ENCODE results near the gene CIT.

CIT gene

GRCh38 chr12:119683816-119684215 lies 193.3 kb downstream of the CIT start:
- no peak for TF ChIP-seq JUND (IDR thresholded peaks at IDR 0.05; ENCODE audit: low read depth)
- in situ Hi-C loops (cut with HindIII; ENCODE audit: low pct_unique_long_range_greater_than_20kb, low sequenced_read_pairs): no loop called here
- no peak for DNase-seq (ENCODE audit: low read depth in 1 of 2, low spot score in 1 of 2)

GRCh38 chr12:119683413-119683812 lies 193.7 kb downstream of the CIT start:
- no peak for TF ChIP-seq JUND (IDR thresholded peaks at IDR 0.05; ENCODE audit: low read depth)
- DNase-seq (ENCODE audit: low read depth in 1 of 2, low spot score in 1 of 2): no peak
- in situ Hi-C loops (cut with HindIII; ENCODE audit: low pct_unique_long_range_greater_than_20kb, low sequenced_read_pairs): no loop called here

- in situ Hi-C loops (cut with HindIII; ENCODE audit: low pct_unique_long_range_greater_than_20kb, low sequenced_read_pairs): no loop called here
- DNase-seq (ENCODE audit: low read depth in 1 of 2, low spot score in 1 of 2): no peak
- TF ChIP-seq JUND (IDR thresholded peaks at IDR 0.05; ENCODE audit: low read depth): no peak
Measured at GRCh38 chr12:119682639-119683252, 194.4 kb downstream of the CIT start.

- no peak for DNase-seq (ENCODE audit: low read depth in 1 of 2, low spot score in 1 of 2)
- in situ Hi-C loops (cut with HindIII; ENCODE audit: low pct_unique_long_range_greater_than_20kb, low sequenced_read_pairs): no loop called here
- no peak for TF ChIP-seq JUND (IDR thresholded peaks at IDR 0.05; ENCODE audit: low read depth)
Measured at GRCh38 chr12:119681728-119682638, 195.1 kb downstream of the CIT start.

- DNase-seq (ENCODE audit: low read depth in 1 of 2, low spot score in 1 of 2): no peak
- in situ Hi-C loops (cut with HindIII; ENCODE audit: low pct_unique_long_range_greater_than_20kb, low sequenced_read_pairs): no loop called here
- no peak for TF ChIP-seq JUND (IDR thresholded peaks at IDR 0.05; ENCODE audit: low read depth)
Measured at GRCh38 chr12:119681111-119681510, 196.0 kb downstream of the CIT start.

- no peak for DNase-seq (ENCODE audit: low read depth in 1 of 2, low spot score in 1 of 2)
- TF ChIP-seq JUND (IDR thresholded peaks at IDR 0.05; ENCODE audit: low read depth): no peak
- in situ Hi-C loops (cut with HindIII; ENCODE audit: low pct_unique_long_range_greater_than_20kb, low sequenced_read_pairs): no loop called here
Measured at GRCh38 chr12:119679490-119679889, 197.6 kb downstream of the CIT start.

- TF ChIP-seq JUND (IDR thresholded peaks at IDR 0.05; ENCODE audit: low read depth): no peak
- in situ Hi-C loops (cut with HindIII; ENCODE audit: low pct_unique_long_range_greater_than_20kb, low sequenced_read_pairs): no loop called here
- DNase-seq (ENCODE audit: low read depth in 1 of 2, low spot score in 1 of 2): no peak
Measured at GRCh38 chr12:119679081-119679480, 198.0 kb downstream of the CIT start.

- TF ChIP-seq JUND (IDR thresholded peaks at IDR 0.05; ENCODE audit: low read depth): no peak
- in situ Hi-C loops (cut with HindIII; ENCODE audit: low pct_unique_long_range_greater_than_20kb, low sequenced_read_pairs): no loop called here
Measured at GRCh38 chr12:119678459-119678858, 198.7 kb downstream of the CIT start.

GRCh38 chr12:119676573-119676972 lies 200.5 kb downstream of the CIT start:
- TF ChIP-seq JUND (IDR thresholded peaks at IDR 0.05; ENCODE audit: low read depth): no peak
- in situ Hi-C loops (cut with HindIII; ENCODE audit: low pct_unique_long_range_greater_than_20kb, low sequenced_read_pairs): no loop called here
- DNase-seq (ENCODE audit: low read depth in 1 of 2, low spot score in 1 of 2): no peak

More at GRCh38 chr12:119678459-119678858, 198.7 kb downstream of the CIT start:
- no peak for DNase-seq (ENCODE audit: low read depth in 1 of 2, low spot score in 1 of 2)

- TF ChIP-seq JUND (IDR thresholded peaks at IDR 0.05; ENCODE audit: low read depth): no peak
- in situ Hi-C loops (cut with HindIII; ENCODE audit: low pct_unique_long_range_greater_than_20kb, low sequenced_read_pairs): no loop called here
- no peak for DNase-seq (ENCODE audit: low read depth in 1 of 2, low spot score in 1 of 2)
Measured at GRCh38 chr12:119676022-119676421, 201.1 kb downstream of the CIT start.

- no peak for TF ChIP-seq JUND (IDR thresholded peaks at IDR 0.05; ENCODE audit: low read depth)
- in situ Hi-C loops (cut with HindIII; ENCODE audit: low pct_unique_long_range_greater_than_20kb, low sequenced_read_pairs): no loop called here
- no peak for DNase-seq (ENCODE audit: low read depth in 1 of 2, low spot score in 1 of 2)
Measured at GRCh38 chr12:119674560-119674959, 202.6 kb downstream of the CIT start.

- no peak for DNase-seq (ENCODE audit: low read depth in 1 of 2, low spot score in 1 of 2)
- no peak for TF ChIP-seq JUND (IDR thresholded peaks at IDR 0.05; ENCODE audit: low read depth)
- in situ Hi-C loops (cut with HindIII; ENCODE audit: low pct_unique_long_range_greater_than_20kb, low sequenced_read_pairs): no loop called here
Measured at GRCh38 chr12:119673634-119674033, 203.5 kb downstream of the CIT start.

- DNase-seq (ENCODE audit: low read depth in 1 of 2, low spot score in 1 of 2): no peak
- TF ChIP-seq JUND (IDR thresholded peaks at IDR 0.05; ENCODE audit: low read depth): no peak
- in situ Hi-C loops (cut with HindIII; ENCODE audit: low pct_unique_long_range_greater_than_20kb, low sequenced_read_pairs): no loop called here
Measured at GRCh38 chr12:119672194-119672593, 204.9 kb downstream of the CIT start.
